DMS153 treated with DMSO at 0.1 percent for 48 hours (cell line): ENCODE results near the gene PYM1.
"Not testable (repeated sequence)": the region's sequence is repeated elsewhere in the genome, so short reads cannot be mapped to it uniquely, and the experiment has no call there.

ENCODE experiments used
- DNase-seq: peaks from one replicate; lab custom pipeline; 2025; ENCODE audit not compliant: unreplicated experiment; lab: John Stamatoyannopoulos, UW

The PYM1 gene

DNA sequence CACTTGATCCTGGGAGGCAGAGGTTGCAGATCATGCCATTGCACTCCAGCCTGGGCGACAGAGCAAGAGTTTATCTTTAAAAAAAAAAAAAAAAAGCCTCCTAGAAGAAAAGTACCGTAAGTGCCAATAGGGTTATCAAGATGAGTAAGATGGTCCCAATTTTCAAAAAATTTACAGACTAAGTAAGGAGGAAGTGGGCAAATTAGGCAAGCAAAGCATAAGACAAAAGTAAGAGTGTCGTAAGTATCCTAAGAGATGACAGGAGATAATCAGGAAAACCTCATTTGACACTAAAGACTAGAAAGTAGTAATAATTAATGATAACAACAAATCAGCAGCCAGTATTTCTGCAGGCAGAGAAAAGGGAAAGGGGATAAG lies 12.2 kb downstream of the PYM1 start:
- no peak for DNase-seq

DNA sequence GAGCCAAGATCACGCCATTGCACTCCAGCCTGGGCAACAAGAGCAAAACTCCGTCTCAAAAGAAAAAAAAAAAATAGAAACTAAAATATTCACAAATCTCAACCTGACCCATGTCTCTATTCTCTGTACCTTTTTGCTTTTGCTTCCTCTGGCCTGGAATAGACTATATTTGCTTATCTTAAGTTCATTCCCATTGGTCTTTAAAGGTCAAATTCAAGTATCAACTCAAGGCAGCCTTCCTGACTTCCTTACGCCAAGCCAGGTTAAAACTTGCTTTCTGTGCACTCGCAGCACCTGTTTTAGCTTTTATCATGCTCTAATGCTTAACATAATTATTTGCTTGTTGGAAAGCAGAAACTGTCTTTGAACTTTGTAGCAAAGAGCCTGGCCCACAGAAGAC lies 14.8 kb downstream of the PYM1 start:
- DNase-seq, result no peak

DNA sequence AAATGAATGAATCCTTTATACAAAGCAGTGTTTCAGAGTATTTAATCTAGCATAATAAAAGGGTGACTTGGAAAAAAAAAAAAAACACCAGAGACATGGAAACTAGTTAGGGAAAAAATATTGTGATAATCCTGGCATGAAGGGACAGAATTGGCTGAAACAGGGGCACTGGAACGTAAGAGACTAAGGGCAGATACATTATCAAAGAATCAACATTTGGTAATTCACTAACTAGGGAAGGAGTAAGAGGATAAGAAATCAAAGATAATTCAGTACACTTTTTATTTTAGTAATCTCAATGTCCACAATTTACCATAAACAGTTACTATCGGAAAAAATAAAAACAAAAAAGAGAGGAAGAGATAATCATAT lies 18.2 kb downstream of the PYM1 start:
- no peak for DNase-seq

- no peak for DNase-seq
Observed at GRCh38 chr12:55908726-55909512, 18.8 kb downstream of the PYM1 start.

GRCh38 chr12:55906056-55906455 lies 21.6 kb downstream of the PYM1 start:
- no peak for DNase-seq

DNA sequence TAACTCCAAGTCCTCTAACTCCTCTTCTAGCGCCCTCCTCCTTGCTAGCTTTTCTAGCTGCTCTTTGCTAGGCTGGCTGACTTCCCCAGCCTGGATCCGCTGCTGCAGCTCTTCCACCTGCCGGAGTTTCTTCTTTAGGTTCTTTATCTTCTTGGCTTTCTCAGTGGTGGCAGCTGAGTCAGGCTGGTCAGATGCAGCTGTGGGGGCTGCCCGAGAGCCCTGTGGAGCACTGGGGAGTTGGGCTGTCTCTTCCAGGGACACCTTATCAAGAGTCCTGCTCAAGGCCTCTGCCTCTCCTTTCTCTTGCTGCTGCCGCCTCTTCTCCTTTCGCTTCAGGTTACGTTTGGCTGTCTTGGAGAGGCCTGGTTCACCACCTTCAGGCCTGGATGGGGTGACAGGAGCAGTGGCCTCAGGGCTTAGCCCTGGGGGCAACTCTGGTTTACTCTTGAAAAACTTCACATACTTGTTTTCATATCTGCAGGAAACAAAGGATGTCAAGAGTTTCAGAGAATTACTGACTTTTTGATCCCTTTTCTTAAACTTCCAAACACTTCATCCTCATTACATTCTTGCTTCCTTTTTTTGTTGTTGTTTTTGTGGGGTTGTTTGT lies 25.7 kb downstream of the PYM1 start:
- no peak for DNase-seq

DNA sequence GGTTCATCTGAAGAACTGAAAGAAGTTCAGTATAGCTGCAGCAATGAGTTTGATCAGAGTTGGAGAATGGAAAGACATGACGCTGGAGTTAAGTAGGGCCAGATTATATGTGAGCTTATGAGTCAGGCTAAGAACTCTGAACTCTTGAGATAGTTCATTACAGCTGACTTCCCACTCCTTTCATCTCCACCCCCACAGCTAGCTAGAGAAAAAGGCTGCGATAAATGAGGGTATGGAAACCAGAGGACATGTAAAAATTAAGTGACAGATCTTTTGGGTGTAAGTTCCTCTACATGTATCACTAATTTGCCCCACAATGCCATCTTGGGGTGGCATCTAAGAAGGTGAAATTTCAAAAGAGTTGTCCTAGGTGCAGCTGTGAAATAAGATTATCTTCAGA lies 28.6 kb downstream of the PYM1 start:
- DNase-seq, result no peak

DNA sequence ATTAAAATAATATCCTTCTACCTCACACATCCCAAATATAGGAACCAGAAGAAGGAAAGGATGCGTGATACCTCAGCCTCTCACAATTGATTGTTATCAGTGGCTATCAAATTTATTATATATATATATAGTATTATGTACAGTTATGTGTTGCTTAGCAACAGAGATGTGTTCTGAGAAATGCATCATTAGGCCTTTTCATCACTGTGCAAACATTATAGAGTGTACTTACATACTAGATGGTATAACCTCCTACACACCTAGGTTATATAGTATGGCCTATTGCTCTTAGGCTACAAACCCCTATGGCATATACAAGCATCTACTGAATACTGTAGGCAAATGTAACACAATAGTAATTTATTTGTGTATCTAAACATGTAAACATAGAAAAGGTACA lies 34.0 kb downstream of the PYM1 start:
- DNase-seq, result no peak

GRCh38 chr12:55891310-55891709 lies 36.4 kb downstream of the PYM1 start:
- no peak for DNase-seq

DNA sequence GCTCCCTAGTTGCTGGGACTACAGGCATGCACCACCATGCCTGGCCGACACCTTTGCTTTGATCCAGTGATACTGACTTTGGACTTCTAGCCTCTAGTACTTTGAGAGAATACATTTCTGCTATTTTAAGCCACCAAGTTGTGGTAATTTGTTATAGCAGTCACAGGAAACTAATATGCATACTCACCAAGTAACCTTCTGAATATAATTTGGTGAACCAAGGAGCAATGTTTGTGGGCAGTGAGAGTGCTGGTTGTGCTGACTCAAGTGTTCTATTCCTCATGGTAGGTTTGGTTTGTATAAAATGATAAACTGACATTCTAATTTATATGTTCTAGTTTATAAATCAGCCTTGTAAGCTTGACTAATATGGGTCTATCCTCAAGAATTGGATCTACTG lies 42.6 kb downstream of the PYM1 start:
- no peak for DNase-seq

DNA sequence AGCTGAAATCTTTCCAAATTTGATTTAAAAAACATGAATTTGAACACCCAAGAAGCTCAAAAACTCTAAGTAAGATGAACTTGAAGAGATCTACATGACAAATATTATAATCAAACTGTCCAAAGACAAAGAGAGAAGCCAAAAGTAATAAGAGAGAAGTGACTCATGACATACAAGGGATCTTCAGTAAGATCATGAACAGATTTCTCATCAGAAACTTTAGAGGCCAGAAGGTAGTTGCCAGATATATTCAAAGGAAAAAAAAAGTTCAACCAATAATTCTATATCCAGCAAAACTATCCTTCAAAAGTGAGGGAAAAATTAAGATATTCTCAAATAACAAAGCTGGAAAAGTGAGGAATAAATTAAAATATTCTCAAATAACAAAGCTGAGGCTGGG lies 49.9 kb downstream of the PYM1 start:
- no peak for DNase-seq

DNA sequence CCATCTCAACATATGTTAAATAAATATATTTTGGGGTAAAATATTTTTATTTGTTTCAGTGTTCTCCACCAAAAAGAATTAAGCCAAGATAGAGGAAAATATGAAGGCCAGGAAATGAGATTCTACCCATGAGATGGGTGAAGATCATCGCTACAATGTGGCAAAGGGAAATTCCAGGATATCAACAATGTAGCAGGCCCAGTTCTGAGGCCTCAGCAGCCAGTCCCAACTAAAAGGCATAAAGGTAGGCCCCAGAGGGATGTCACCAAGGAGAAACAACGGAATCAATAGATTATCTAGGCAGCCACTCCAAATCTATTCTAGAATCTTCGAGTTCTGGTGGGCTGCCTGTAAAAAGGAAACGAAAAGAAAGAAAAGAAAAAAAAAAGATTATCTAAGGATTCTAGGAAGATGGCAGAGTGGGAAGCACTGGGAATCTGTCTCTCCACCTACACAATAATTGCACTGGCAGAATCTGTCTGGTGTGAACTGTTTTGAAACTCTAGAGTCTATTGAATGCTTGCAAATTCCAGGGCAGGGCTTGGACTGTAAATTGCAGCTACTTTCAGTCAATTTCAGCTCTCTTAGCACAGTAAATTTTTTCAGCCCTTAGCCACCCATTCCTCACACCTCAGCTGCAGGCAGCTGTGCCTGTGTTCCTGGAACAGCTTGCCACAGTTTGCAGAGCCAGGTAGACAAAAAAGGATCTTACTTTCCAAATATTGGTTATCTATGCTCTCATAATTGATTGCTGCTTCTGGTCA lies 51.8 kb downstream of the PYM1 start:
- DNase-seq, result no peak

GRCh38 chr12:55874443-55874842 lies 53.3 kb downstream of the PYM1 start:
- DNase-seq, result no peak

GRCh38 chr12:55866454-55867004 lies 61.2 kb downstream of the PYM1 start:
- DNase-seq, result not testable (repeated sequence)

DNA sequence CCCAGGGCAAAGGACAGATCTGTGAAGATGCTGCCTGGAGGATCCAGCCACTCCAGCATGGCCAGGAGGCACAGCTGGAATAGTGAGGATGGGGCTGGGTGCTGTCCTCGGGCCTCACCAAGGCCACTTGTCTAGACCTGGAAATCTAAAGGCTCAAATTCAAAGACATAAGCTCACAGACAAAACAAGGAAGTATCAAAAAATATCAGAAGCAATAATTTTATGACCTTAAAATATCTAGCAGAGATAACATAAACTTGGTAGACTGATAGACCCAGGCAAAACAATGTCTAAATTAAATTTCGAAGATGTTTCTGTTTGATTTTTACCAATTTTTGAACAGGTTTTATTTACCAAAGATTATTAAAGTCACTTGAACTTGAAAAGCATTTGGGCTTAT lies 62.4 kb downstream of the PYM1 start:
- DNase-seq, result no peak

DNA sequence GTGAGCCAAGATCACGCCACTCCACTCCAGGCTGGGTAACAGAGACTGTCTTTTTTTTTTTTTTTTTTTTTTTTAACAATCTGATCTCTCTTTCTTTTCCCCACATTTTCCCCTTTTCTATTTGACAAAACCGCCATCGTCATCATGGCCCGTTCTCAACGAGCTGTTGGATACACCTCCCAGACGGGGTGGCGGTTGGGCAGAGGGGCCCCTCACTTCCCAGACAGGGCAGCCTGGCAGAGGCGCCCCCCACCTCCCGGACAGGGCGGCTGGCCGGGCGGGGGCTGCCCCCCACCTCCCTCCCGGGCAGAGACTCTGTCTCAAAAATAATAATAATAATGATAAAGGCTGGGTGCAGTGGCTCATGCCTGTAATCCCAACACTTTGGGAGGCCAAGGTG lies 64.8 kb downstream of the PYM1 start:
- not testable (repeated sequence) for DNase-seq

DNA sequence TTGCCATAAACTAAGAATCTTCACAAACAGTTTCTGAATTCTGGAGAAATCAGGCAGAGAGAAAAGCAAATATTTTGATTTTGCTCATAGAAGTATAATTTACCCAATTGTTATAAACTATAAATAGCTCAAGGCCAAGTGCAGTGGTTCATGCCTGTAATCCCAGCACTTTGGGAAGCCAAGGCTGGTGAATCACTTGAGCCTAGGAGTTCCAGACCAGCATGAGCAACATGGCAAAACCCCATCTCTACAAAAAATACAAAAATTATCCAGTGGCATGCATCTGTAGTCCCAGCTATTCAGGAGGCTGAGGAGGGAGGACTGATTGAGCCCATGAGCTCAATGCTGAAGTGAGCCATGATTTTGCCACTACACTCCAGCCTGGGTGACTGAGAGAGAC lies 65.4 kb downstream of the PYM1 start:
- no peak for DNase-seq

GRCh38 chr12:55861871-55862270 lies 65.8 kb downstream of the PYM1 start:
- DNase-seq, result no peak

DNA sequence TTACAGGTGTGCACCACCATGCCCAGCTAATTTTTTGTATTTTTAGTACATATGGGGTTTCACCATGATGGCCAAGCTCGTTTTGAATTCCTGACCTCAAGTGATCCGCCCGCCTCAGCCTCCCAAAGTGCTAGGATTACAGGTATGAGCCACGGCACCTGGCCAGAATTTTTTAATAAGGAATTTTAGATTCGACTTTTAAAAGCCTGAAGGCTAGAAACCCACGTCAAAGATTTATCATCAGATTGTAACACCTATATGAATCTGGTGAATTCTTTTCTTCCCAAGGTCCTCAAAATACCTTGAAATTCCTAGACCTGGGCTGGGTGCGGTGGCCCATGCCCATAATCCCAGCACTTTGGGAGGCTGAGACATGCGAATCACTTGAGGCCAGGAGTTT lies 66.3 kb downstream of the PYM1 start:
- no peak for DNase-seq

DNA sequence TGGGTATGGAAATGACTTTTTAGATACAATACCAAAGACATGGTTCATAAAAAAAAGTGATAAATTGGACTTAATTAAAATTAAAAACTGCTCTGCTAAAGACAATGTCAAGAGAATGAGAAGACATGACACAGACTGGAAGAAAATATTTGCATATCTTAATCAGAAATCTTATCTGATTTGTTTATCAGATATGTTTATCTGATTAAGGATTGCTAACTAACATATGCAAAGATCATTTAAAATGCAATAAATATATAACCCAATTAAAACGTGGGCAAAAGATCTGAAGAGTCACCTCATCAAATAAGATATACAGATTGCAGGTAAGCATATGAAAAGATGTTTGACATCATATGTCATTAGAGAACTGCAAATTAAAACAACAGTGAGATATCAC lies 75.0 kb downstream of the PYM1 start:
- DNase-seq, result no peak
